ENCODE measurements around the gene RPL9.
"Not testable (repeated sequence)": the region's sequence is repeated elsewhere in the genome, so short reads cannot be mapped to it uniquely, and the experiment has no call there.

RPL9 gene

DNA sequence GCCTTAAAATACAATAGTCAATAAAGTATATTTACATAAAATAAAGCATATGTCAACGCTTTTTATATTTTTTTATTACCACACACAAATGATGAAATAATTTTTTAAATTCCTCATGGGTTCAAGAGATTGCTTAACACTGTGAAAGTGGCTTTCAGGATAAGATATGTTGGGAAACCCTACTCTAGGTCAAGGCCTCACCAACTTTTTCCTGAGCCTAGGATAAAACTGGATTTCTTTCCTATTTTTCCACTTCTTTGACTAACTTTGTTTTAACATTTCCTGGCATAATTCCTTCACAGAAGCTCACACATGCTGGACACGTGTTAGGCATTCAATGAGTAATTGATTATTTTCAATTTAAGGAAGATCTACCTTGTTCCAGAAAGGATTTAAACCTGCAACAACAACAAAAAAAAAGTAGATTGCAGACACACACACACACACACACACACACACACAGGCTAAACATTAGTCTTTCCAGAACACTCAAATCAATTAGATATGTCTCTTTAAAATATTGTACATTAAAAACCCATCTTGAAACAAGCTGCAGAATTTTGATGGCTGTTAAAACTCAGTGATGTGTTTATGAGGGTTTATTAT lies 42.9 kb downstream of the RPL9 start:
- H3K9me3 Mint-ChIP-seq: no peaks in the 10 kb centered on the region

DNA sequence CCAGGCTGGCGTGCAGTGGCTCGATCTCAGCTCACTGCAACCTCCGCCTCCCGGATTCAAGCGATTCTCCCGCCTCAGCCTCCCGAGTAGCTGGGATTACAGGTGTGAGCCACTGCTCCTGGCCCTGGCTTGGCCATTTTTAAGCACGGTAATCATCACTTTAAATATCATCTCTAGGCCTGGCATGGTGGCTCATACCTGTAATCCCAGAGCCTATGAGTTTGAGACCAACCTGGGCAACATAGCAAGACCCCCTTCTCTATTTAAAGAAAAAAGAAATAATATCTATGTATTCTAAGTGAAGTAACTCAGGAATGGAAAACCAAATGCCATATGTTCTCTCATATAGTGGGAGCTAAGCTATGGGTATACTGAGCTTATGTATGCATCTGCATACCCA lies 47.2 kb downstream of the RPL9 start:
- H3K27ac Mint-ChIP-seq; H3K4me3 Mint-ChIP-seq; H3K9me3 Mint-ChIP-seq; H3K36me3 Mint-ChIP-seq (ENCODE audit: low read depth); H3K27me3 Mint-ChIP-seq; H3K4me1 Mint-ChIP-seq (ENCODE audit: low read depth): not testable (repeated sequence)

More for the DNA sequence above, 42.9 kb downstream of the RPL9 start:
- H3K4me1 Mint-ChIP-seq (ENCODE audit: low read depth): no peaks in the 10 kb centered on the region
- no peak overlapping the region for H3K4me3 Mint-ChIP-seq
- no peaks in the 10 kb centered on the region for H3K27me3 Mint-ChIP-seq
- no peak overlapping the region for H3K27ac Mint-ChIP-seq
- H3K36me3 Mint-ChIP-seq (ENCODE audit: low read depth): no peaks in the 10 kb centered on the region

DNA sequence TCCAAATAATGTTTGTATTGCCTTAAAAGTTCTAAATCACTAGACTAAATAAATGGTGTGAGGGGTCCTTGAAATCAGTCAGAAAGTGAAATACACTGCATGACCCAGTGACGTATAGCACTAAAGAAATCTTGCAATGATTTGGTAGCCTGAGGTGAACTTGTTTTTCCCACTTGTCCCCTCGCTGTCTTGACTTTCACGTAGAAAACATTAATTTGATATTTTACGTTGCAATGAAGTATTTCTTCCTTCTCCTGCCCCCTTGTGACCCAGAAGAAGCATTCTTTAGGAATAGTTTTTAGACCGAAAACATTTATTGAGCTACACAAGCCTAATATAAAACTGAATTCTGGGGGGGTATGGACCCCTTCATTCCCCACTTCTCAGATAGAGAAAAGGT lies 48.3 kb downstream of the RPL9 start:
- H3K36me3 Mint-ChIP-seq (ENCODE audit: low read depth): no peaks in the 10 kb centered on the region
- H3K27ac Mint-ChIP-seq: no peak overlapping the region
- no peaks in the 10 kb centered on the region for H3K9me3 Mint-ChIP-seq
- no peaks in the 10 kb centered on the region for H3K27me3 Mint-ChIP-seq
- H3K4me3 Mint-ChIP-seq: no peak overlapping the region
- no peaks in the 10 kb centered on the region for H3K4me1 Mint-ChIP-seq (ENCODE audit: low read depth)

DNA sequence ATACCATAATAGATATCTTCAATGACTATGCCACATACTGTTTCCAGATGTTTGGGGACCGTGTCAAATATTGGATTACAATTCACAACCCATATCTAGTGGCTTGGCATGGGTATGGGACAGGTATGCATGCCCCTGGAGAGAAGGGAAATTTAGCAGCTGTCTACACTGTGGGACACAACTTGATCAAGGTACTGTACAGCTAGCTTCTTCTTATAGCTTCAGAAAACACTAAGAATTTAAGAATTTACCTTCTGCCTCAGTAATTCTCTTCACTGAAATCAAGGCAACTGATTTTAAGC lies 51.2 kb downstream of the RPL9 start:
- Mint-ChIP-seq H3K36me3 (ENCODE audit: low read depth) (no peaks in the 10 kb centered on the region), H3K27me3 (no peaks in the 10 kb centered on the region), H3K4me3 (no peak overlapping the region), H3K4me1 (ENCODE audit: low read depth) (no peaks in the 10 kb centered on the region), H3K27ac (no peak overlapping the region), H3K9me3 (no peaks in the 10 kb centered on the region)

DNA sequence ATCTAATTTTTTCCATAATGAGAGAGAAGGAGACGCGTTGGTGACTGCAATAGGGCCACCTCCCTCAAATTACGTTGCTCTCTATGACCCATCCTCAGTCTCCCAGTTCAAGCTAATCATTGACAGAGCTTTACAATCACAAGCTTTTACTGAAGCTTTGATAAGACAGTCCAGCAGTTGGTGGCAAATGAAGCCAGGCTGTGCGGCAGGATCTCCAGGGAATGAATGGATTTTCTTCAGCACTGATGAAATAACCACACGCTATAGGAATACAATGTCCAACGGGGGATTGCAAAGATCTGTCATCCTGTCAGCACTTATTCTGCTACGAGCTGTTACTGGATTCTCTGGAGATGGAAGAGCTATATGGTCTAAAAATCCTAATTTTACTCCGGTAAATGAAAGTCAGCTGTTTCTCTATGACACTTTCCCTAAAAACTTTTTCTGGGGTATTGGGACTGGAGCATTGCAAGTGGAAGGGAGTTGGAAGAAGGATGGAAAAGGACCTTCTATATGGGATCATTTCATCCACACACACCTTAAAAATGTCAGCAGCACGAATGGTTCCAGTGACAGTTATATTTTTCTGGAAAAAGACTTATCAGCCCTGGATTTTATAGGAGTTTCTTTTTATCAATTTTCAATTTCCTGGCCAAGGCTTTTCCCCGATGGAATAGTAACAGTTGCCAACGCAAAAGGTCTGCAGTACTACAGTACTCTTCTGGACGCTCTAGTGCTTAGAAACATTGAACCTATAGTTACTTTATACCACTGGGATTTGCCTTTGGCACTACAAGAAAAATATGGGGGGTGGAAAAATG lies 51.7 kb downstream of the RPL9 start, which contains the start of gene KLB:
TSS of gene KLB (plus strand) at position 168 of the 821 bp plus-strand sequence. CDS start at position 188, 20 bp downstream.
- Mint-ChIP-seq H3K27me3 (no peaks in the 10 kb centered on the region), H3K27ac (no peak within 1 kb of the TSS), H3K36me3 (ENCODE audit: low read depth) (no peaks in the 10 kb centered on the region), H3K4me3 (no peak within 1 kb of the TSS), H3K9me3 (no peaks in the 10 kb centered on the region), H3K4me1 (ENCODE audit: low read depth) (no peaks in the 10 kb centered on the region)
